HG02938 (cell line): Measurements from ENCODE around the gene PRKN.
"Not testable (repeated sequence)": the region's sequence is repeated elsewhere in the genome, so short reads cannot be mapped to it uniquely, and the experiment has no call there.

Experiments
- ATAC-seq: cut with Tn5 transposase; IDR thresholded peaks from one replicate; pipeline ENCODE4 v1.9.1; 2021; ENCODE audit warnings: mild to moderate bottlenecking, moderate library complexity; ENCODE audit not compliant: unreplicated experiment

Gene PRKN

DNA sequence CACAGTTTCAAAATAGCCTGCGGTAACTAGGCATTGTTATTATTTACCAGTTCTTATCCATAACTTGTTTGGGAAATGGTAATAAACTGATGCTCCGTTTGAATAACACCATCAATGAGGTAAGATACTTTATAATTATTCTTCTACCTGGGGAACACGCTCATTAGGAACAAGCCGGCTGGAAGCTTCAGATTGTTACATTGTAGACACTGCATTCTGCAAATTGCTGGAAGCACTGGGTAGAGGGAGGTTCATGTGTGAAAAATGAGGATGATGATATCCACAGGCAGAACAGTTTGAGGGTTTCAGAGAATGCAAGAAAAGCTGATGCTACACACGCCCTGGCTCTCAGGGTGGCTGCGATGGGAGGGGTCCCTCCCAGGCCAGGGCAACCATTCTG is 893.1 kb downstream of the PRKN start:
- ATAC-seq, result no peak

DNA sequence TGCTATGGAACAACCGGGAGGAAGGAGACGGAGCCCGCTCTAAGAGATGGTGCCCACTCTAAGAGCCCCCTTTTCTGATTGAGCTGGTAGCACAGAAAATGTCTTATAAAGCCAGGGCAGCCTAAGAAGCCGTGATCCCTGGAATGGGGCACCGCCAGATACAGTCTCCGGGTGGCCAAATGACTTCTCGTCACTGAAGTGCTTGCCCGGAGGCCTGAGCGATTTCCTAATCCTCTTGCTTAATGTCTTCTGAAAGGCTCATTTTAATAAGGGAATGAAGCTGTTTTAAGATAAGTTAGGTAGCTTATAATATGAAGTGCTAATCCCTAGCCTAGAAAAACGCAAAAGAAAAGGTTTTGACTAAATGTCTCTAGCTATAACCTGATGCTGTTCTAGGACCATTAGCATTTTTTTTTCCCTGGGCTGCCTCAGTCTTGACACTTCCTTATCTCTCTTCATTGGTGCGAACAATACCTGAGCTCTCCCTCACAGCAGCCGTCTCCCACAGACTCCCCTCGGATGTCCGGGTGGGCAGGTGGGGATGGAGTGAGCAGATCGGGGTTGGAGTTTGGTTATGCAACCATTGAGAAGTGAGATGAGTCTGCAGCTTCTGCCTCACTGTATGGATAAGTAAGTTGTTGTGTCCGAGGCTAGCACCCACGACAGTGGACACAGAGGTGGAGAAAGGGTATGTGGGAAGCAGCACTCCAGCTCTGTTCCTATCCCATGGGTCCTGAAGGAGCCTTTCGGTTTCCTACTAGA is 894.3 kb downstream of the PRKN start:
- ATAC-seq, result no peak

DNA sequence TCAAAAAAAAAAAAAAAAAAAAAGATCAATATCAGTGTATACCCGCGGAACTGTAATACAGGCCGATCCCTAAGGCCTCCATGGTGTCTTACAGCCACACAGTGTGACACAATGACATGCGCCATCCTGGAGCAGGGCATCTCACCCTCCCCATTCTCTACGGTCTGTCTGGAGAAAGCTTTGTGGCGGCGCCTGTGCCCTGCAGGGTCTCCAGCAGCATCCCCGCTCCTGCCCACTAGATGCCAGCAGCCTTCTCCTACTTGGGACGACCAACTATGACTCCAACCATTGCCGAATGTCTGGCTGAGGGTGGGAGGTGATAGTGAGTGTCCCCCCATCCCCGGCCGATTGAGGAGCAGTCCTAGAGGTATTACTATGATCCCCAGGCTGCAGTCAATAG is 894.9 kb downstream of the PRKN start:
- ATAC-seq, result no peak

DNA sequence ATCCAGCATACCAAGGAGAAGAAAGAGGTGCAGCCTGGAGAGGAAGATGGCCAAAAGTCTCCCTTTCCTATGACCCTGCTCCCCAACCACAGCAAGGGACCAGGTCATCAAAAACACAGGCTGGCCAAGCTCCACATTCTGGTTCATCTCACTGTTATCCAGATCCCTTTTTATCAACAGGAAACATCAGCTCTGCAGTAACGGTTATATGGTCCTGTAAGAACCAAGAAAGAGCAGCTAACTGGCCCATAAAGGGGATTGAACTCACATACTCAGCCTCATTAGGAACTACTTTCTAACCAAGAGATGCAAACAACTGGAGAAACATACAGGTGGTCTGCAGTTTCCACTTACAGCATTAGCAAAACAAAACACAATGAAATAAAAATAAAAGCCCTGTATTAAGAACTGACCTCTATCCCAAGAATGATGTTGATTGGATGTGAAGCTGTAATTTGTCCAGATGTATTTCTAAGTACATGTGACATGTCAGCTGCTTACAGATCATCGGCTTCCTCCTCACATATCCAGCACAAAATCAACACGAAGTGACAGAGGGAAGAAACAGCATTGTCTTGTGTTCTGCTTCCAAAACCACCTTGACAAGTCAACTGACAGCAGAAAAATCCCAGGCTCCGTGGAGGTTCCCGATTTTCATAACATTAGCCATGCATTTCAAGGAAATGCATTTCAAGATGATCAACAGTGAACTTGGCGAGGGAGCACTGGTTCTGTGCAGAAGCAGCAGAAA is 896.5 kb downstream of the PRKN start:
- no peak for ATAC-seq

DNA sequence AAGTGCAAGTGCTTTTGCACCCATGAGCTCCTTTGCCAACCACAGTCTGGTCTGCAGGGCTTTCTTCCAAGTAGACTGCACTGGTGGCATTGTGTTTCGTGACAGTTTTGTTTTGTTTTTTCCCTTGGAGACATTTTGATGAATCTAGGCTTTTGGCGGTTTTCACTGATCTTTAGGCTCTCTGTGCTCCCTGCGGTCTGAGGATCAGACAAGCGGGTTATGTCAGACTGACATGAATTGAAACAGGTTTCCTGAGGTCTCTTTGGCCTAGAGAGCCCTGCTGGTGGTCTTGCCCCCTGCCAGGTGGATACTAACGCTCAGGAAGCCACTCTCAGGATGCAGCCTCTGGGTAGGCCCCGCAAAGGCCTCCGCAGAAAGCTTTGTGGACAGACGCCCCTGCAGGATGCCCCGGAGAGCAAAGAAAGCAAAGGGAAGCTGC is 898.3 kb downstream of the PRKN start:
- no peak for ATAC-seq

DNA sequence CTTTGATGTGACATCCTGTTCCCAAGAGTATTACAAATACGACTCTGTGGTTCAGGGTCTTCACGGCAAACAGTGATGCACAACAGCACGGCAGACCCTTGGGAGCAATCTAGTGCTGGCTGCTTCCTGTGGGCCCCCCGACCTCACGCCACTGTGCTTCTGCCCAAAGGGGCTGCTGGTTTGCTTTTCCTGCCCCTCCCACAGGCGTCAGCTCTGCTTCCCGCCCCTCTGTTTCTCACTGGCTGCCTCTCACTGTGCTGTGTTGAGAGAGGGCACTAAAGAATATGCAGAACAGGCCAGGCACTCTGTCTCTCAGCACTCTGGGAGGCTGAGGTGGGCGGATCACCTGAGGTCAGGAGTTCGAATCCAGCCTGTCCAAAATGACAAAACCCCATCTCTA is 899.2 kb downstream of the PRKN start:
- ATAC-seq, result no peak

DNA sequence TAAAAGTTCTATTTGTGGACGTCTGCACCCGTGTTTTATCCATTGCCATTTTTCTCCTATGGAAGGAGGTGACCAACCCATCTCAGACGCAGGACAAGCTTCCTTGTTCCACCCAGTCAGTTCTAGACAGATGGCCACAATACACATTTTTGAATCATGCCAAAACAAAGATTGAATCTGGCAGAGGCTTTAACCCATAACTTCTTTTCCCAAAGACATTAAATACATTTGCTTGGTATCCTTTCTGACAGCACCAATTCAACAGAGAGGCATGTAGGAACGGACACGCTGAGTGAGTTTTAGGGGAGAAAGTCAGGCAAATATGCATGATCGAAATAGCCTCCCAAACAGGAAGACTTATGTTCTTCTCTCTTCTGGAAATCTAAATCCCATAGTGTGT is 901.1 kb downstream of the PRKN start:
- ATAC-seq, result no peak

DNA sequence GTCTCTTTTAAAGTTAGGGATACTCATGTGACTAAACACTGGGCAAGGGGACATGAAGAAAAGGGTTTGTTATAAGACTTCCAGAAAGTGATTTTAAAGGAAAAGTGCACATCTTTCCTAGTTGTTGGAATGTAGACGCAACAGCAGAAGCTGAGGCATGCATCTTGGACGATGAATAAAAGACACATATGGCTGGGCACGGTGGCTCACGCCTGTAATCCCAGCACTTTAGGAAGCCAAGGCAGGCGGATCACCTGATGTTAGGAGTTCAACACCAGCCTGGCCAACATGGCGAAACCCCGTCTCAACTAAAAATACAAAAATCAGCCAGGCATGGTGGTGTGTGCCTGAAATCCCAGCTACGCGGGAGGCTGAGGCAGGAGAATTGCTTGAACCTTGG is 905.4 kb downstream of the PRKN start:
- ATAC-seq, result not testable (repeated sequence)

DNA sequence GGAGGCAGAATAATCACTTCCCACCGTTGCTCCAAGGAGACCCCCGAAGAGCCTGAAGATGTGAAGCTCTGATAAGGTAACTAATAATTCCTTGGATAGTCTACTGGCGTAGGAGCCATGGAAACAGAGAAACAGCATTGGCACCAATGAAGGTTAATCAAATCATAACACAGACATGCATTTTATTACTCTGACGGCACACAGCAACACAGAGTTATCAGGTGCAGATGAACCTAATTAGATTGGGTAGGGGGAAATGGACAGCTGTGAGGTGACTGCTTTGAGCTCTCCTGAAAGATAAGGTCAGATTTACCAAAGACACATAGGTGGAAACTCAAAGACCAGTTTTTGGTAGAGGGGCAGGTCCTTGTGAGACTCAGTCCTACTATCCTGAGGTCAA is 909.7 kb downstream of the PRKN start:
- no peak for ATAC-seq

DNA sequence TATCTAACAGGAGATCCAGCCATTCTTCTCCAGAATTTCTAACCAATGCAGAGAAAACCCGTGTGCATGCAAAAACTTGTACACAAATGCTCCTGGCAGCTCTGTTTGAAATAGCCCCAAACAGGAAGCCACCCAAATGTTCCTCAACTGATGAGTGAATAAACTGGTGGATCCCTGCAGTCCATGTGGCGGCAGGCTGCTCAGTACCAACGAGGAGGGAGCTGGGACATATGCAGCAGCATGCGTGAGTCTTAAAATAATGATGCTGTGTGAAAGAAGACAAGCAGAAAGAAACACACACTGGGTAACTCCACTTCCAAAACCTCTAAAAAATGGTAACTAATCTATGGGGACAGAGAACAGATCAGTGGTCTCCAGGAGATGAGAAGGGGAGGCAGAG is 911.6 kb downstream of the PRKN start:
- no peak for ATAC-seq

DNA sequence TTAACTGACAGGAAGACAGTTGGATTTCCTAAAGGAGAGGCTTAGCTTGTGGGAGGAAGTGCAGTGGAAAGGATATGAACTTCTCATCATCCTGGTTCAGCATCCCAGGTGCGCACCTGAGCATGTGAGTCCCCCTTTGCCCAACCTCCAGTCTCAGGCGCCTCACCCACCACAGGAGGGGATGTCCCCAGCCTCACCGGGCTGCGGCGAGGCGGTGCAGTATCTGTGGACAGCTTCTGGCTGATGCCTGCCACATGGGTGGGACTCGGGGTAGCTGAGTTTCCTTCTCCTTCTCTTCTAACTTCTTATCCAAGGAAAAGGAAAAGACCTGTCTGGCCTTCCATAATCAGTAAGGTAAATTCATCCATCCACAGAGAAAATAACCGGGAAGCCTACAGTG is 914.4 kb downstream of the PRKN start:
- ATAC-seq, result no peak

DNA sequence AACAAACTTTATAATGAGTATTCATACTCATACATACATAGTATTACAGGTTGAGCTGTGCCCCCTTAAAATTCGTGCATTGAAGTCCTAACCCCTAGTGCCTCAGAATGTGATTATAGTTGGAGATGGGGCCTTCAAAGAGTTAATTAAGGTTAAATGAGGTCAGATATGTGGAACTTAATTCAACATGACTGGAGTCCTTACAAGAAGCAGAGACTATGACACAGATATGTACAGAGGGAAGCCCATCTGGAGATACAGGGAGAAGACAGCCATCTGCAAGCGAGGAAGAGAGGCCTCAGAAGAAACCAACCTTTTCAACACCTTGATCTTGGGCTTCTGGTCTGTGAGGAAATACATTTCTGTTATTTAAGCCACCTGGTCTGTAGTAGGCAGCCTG is 917.6 kb downstream of the PRKN start:
- no peak for ATAC-seq

DNA sequence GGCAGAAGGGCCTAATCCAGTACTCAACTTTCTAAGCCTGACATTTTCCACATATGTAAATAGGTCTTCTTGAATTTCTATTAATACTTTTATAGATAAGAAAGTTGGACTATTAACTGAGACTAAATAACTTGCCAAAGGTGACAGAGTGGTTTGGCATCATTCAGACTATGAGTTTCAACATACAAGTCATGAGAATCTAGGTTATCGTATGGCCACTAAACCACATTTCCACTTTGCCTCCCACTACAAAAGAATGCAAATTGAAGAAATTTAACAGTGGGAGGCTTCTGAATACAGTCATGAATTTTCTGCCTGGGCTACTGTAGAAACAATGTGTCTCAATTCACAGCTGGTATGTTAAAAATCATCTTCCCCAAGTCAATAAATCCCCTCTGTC is 922.7 kb downstream of the PRKN start:
- ATAC-seq, result no peak

DNA sequence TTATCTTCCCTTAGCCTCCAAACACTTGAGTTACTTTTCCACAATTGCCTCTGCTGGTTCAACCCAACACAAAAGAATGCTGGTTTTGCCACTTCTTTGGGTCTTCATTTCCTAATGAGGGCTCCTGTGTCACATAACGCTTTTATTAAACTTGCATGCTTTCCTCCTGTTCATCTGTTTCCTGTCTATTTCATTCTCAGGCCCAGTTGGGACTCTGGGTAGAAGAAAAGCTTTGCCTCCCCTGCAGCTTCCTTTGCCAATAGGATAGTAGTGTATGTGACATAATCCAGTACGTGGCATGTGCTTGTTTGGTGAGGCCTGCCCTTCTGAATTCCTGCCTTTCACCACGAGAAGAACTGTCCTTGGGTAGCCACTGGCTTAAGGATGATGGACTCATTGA is 924.4 kb downstream of the PRKN start:
- ATAC-seq, result no peak

DNA sequence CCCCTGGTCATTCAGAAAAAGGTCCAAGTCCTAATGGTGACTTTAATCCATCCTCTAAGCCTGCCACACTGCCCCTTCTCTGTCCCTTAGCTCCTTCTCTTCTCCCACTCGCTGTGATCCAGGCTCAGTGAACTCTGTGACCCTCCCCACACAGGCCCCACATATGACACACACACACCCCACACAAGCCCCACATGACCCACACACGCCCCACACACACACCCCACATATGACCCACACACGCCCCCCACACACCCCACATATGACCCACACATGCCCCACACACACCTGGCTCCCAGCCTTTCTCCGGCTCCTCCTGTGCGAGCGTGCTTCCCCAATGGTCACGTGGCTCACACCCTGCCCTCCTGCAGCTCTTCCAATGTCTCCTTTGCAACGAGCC is 925.3 kb downstream of the PRKN start:
- ATAC-seq, result no peak

DNA sequence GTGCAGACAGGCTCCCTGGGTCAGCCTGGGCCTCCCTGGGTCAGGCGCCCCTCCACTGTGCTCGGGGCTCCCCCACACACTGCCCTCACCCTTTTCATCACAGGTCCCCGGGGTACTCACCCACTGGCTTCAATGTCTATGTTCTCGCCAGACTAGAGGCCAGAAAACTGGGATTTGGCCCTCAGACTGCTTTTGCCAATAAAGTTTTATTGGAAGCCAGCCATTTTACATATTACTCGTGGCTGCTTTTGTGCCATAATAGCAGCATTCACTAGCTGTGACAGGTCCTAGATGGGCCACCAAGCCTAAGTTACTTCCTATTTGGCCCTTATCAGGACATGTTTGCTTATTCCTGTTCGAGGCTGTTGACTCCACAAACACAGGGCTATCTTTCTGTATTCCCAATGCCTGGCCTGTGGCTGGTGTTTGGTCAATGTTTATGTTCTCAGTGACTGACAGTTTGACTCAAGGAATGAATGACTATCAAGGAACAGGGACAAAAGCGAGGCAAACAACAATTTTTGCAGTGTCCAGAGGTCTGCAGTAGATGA is 928.6 kb downstream of the PRKN start:
- ATAC-seq, result no peak

DNA sequence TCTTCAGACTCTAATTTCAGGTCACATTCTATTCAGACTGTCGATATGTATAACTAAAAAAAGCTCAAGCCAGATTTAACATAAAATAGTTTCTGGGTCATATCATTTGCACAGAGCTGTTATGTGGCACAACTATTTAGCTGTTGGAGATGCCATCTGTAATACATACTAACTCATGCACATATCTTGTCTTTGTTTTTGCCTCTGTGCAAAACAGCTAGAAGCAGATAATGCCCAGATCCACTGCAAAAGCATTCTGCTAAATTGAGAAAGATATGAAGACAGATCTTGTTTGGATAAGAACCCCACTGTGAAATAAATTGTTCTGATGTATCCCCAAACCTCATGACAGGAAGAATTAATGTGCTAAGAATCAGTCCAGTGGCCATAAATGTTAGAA is 930.9 kb downstream of the PRKN start:
- no peak for ATAC-seq

DNA sequence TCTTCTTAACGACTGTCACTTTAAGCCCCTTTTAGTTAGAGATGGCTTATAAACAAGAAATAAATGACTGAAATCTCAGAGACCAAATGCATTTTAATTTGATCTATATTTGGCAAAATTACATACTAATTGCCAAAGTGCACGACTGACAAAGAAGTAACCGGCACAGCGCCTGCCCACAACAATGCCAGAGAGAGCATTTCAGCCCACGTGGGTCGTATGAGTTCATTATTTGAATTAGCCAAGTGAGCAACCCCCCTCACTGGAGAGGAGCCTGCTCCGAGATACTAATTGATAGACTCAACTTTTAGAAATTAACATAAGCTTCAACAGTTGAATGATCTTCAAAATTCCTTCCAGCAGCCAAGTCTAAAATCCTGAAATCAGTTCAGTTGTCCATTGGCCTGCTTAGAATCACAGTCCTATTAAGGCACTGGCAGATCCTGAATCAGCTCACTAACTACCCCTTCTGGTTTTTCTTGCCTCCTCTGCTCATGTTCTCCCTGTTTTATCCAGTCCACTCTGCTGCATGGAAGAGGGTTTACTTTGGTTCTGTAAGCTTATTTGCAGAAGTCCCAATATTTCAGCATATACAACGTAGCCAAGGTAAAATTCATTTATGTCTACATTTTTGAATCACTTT is 934.6 kb downstream of the PRKN start:
- ATAC-seq, result no peak

DNA sequence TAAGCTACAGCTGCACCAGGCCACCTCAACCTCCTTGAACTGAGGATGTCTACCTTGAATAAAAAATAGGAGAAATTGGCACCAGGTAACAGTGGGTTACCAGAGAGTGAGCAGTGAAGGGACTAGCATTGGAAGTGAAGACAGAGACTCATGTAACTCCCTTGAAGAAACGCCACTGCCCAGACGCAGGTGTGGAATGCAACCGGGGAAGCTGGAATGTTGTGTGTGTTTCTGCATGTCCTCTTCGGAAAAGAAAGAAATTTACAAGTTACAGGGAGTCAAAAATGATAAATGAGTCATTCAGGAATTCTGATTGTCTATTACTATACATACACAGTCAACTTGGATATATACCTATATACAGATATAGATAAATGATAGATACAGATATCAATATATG is 939.0 kb downstream of the PRKN start:
- no peak for ATAC-seq

DNA sequence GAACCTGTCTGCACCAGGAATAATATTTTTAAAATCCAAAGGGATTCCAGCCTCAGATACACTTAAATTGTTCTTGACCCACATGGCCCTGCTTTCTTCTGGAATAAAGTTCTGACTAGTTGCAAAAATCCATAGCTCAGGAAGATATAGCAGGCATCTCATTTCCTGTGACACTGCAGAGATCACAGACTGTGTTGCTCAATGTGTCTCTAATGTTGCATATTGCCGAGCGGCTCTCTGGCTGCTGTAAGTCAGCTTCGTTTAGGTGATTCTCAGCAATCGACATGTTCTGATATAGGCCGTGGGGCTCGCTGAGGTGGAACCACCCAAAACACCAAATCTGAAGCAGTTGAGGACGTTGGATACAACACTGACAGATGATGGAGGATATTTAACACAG is 955.4 kb downstream of the PRKN start:
- no peak for ATAC-seq

DNA sequence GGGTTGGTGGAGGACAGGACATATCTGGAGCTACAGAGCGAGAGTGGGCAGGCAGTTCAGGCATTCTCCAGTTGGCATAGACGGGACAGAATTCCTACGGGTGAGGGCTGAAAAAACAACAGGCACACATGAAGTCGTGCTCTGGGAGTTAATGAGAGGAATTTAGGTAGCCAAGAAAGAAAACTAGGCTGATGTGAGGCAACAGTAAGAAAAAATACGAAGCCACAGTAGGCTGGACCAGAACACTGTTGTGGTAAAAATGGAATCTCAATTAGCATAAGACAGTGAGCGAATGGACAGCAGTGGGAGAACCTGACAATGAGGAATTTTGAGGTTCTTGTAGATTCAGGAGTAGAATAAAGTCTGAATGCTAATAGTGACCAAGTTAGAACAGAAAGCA is 965.6 kb downstream of the PRKN start:
- ATAC-seq, result no peak

DNA sequence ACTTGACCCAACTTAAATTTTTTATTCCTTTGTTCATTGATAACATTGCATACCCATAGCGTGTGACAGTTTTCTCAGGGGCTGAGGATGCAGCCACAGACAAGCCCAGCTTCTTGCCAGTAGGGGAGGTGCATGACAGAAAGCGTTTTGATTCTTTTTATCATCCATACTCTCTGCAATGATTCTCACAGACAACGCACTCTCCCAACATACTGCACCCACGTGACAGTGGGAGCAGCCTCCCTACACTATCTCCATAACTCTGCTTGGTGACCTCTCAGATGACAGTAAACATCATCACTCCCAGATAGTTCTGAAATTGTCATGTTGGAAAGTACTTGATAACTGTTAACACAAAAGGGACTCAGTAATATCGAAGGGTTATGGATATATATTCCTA is 972.5 kb downstream of the PRKN start:
- ATAC-seq, result no peak
